Measurements from ENCODE around the gene CCDC60.

- no peak for TF ChIP-seq EZH2 (optimal IDR thresholded peaks at IDR 0.05; ENCODE audit: low read depth, low read length)
- TF ChIP-seq CTCF (IDR thresholded peaks at IDR 0.05; ENCODE audit: low read length), result no peak
These were observed 122.3 kb downstream of the CCDC60 start for GRCh38 chr12:119456824-119457223.

All from MM.1S (cell line).